H9 (cell line): ENCODE measurements around the gene TMTC1. TPM values are rescaled to one million over a fixed set of nuclear protein-coding genes. Genes with fewer than 3 reads are reported as not detected.

Experiments used
- DNase-seq: peaks from one replicate; pipeline ENCODE4 v3.0.0-alpha.2; 2017
- H2AFZ ChIP-seq: one replicate; pipeline ENCODE4 v1.6.1; 2013; ENCODE audit warnings: mild to moderate bottlenecking, low read length, control low read depth, moderate library complexity
- H2AK5ac ChIP-seq: 2 replicates; pipeline ENCODE4 v1.6.1; 2013; ENCODE audit warnings: low read length, control low read depth, mixed read lengths; ENCODE audit not compliant: insufficient read length
- H2BK120ac ChIP-seq: one replicate; pipeline ENCODE4 v1.6.1; 2013; ENCODE audit warnings: low read depth, mild to moderate bottlenecking, low read length, control low read depth, inconsistent platforms; ENCODE audit not compliant: poor library complexity, severe bottlenecking
- H2BK12ac ChIP-seq: 2 replicates; pipeline ENCODE4 v1.6.1; 2013; ENCODE audit warnings: low read length, control low read depth, mixed read lengths, low read depth; ENCODE audit not compliant: insufficient read length
- H2BK15ac ChIP-seq: 2 replicates; pipeline ENCODE4 v1.6.1; 2013; ENCODE audit warnings: low read depth, low read length, control low read depth
- H2BK20ac ChIP-seq: one replicate; pipeline ENCODE4 v1.6.1; 2013; ENCODE audit warnings: low read depth, mild to moderate bottlenecking, low read length, control low read depth, inconsistent platforms; ENCODE audit not compliant: poor library complexity, severe bottlenecking
- H2BK5ac ChIP-seq: 2 replicates; pipeline ENCODE4 v1.6.1; 2013; ENCODE audit warnings: low read length, control low read depth, mixed read lengths; ENCODE audit not compliant: insufficient read length
- H3K14ac ChIP-seq: 2 replicates; pipeline ENCODE4 v1.6.1; 2013; ENCODE audit warnings: low read length, control low read depth; ENCODE audit not compliant: insufficient read depth
- H3K18ac ChIP-seq: 2 replicates; pipeline ENCODE4 v1.6.1; 2013; ENCODE audit warnings: low read depth, mild to moderate bottlenecking, mixed read lengths, low read length, control low read depth; ENCODE audit not compliant: insufficient read length
- H3K23ac ChIP-seq: 2 replicates; pipeline ENCODE4 v1.6.1; 2013; ENCODE audit warnings: low read length, control low read depth, mixed read lengths, low read depth; ENCODE audit not compliant: insufficient read length
- H3K23me2 ChIP-seq: 2 replicates; pipeline ENCODE4 v1.6.1; 2013; ENCODE audit warnings: low read depth, mild to moderate bottlenecking, mixed read lengths, low read length, control low read depth; ENCODE audit not compliant: insufficient read length, poor library complexity, severe bottlenecking
- H3K27ac ChIP-seq: 2 replicates; pipeline ENCODE4 v1.5.1; 2013; ENCODE audit warnings: low read length, control low read depth, mixed read lengths, low read depth; ENCODE audit not compliant: insufficient read length
- H3K27me3 ChIP-seq: 2 replicates; pipeline ENCODE4 v1.6.1; 2013; ENCODE audit warnings: low read length, control low read depth, inconsistent platforms; ENCODE audit not compliant: insufficient read depth
- H3K4ac ChIP-seq: 2 replicates; pipeline ENCODE4 v1.6.1; 2013; ENCODE audit warnings: low read depth, mild to moderate bottlenecking, control low read depth, inconsistent platforms, low read length, moderate library complexity
- H3K4me1 ChIP-seq: 2 replicates; pipeline ENCODE4 v1.6.1; 2013; ENCODE audit warnings: low read length, control low read depth, inconsistent platforms; ENCODE audit not compliant: insufficient read depth
- H3K4me2 ChIP-seq: 2 replicates; pipeline ENCODE4 v1.6.1; 2013; ENCODE audit warnings: low read length, control low read depth, mixed read lengths; ENCODE audit not compliant: insufficient read length, insufficient read depth
- H3K56ac ChIP-seq: 2 replicates; pipeline ENCODE4 v1.6.1; 2013; ENCODE audit warnings: low read depth, mild to moderate bottlenecking, mixed read lengths, low read length, control low read depth; ENCODE audit not compliant: insufficient read length
- H3K79me1 ChIP-seq: 2 replicates; pipeline ENCODE4 v1.6.1; 2013; ENCODE audit warnings: low read depth, mild to moderate bottlenecking, moderate library complexity, low read length, control low read depth, inconsistent platforms; ENCODE audit not compliant: insufficient read depth, poor library complexity, severe bottlenecking
- H3K79me2 ChIP-seq: 2 replicates; pipeline ENCODE4 v1.6.1; 2013; ENCODE audit warnings: low read length, control low read depth, inconsistent platforms; ENCODE audit not compliant: insufficient read depth
- H3K9ac ChIP-seq: 2 replicates; pipeline ENCODE4 v1.6.1; 2013; ENCODE audit warnings: low read length, control low read depth, mixed read lengths; ENCODE audit not compliant: insufficient read length; ENCODE audit errors: extremely low read depth
- H3K9me3 ChIP-seq: one replicate; pipeline ENCODE4 v1.6.1; 2013; ENCODE audit warnings: low read depth, low read length, inconsistent platforms; ENCODE audit not compliant: control insufficient read depth
- H3T11ph ChIP-seq: one replicate; pipeline ENCODE4 v1.6.1; 2013; ENCODE audit warnings: mild to moderate bottlenecking, low read length, control low read depth, inconsistent platforms
- H4K20me1 ChIP-seq: one replicate; pipeline ENCODE4 v1.6.1; 2013; ENCODE audit not compliant: control insufficient read depth, insufficient read length, insufficient read depth
- H4K5ac ChIP-seq: 2 replicates; pipeline ENCODE4 v1.6.1; 2013; ENCODE audit warnings: low read depth, mild to moderate bottlenecking, mixed read lengths, low read length, control low read depth; ENCODE audit not compliant: insufficient read length
- H4K8ac ChIP-seq: replicated peaks from 2 replicates; pipeline ENCODE4 v1.6.1; 2013; ENCODE audit warnings: low read length, control low read depth, mixed read lengths, low read depth; ENCODE audit not compliant: insufficient read length
- H4K91ac ChIP-seq: 2 replicates; pipeline ENCODE4 v1.6.1; 2013; ENCODE audit warnings: low read depth, mild to moderate bottlenecking, moderate library complexity, mixed read lengths, low read length, control low read depth; ENCODE audit not compliant: insufficient read length
- H3K27ac Mint-ChIP-seq, 3 experiments: 2 replicates in 2 of 3; 3 replicates in 1 of 3; pipeline ENCODE4 v1.8.0; 2020 to 2021; ENCODE audit warnings: mixed read lengths in 3 of 3, mild to moderate bottlenecking in 1 of 3, moderate library complexity in 1 of 3
- H3K27me3 Mint-ChIP-seq: 2 replicates; pipeline ENCODE4 v1.8.0; 2021; ENCODE audit warnings: low read depth, mild to moderate bottlenecking, moderate library complexity, mixed read lengths
- H3K36me3 Mint-ChIP-seq, 3 experiments: 2 replicates in 2 of 3; 3 replicates in 1 of 3; pipeline ENCODE4 v1.8.0; 2020 to 2021; ENCODE audit warnings: low read depth in 3 of 3, mixed read lengths in 3 of 3; ENCODE audit not compliant: insufficient read depth in 1 of 3
- H3K4me1 Mint-ChIP-seq, 2 experiments: 2 replicates each; pipeline ENCODE4 v1.8.0; 2020; ENCODE audit warnings: mixed read lengths in 2 of 2
- H3K4me3 Mint-ChIP-seq, 2 experiments: 2 replicates in 1 of 2; 3 replicates in 1 of 2; pipeline ENCODE4 v1.8.0; 2020 to 2021; ENCODE audit warnings: mild to moderate bottlenecking in 2 of 2, mixed read lengths in 2 of 2, moderate library complexity in 1 of 2
- H3K9me3 Mint-ChIP-seq, 2 experiments: 2 replicates in 1 of 2; 3 replicates in 1 of 2; pipeline ENCODE4 v1.8.0; 2020; ENCODE audit warnings: mild to moderate bottlenecking in 2 of 2, mixed read lengths in 2 of 2, moderate library complexity in 1 of 2
- WGBS: extraction: QIAGEN DNeasy Blood & Tissue Kit; methylation state at CpG from one replicate; pipeline ENCODE4 v1.1.7; 2013; ENCODE audit warnings: missing lambda C conversion rate, low lambda C conversion rate, mixed read lengths; ENCODE audit not compliant: insufficient read length; ENCODE audit errors: extremely low coverage; 5-methylcytosine and 5-hydroxymethylcytosine counted together
- total RNA-seq: library from RNA; stranded (reverse); gene quantifications from 2 replicates; pipeline ENCODE4 v1.2.1, GENCODE V29; 2021
- TF ChIP-seq, protein P1 (sequence below): fragments of 200-600 bp; sonication (generic); conservative IDR thresholded peaks from 3 replicates; pipeline ENCODE4 v1.8.0; 2021; ENCODE audit warnings: antibody characterized with exemption, mild to moderate bottlenecking

TMTC1 gene
- total RNA-seq, 1 experiment from 2014 or later: 16.1 TPM

DNA sequence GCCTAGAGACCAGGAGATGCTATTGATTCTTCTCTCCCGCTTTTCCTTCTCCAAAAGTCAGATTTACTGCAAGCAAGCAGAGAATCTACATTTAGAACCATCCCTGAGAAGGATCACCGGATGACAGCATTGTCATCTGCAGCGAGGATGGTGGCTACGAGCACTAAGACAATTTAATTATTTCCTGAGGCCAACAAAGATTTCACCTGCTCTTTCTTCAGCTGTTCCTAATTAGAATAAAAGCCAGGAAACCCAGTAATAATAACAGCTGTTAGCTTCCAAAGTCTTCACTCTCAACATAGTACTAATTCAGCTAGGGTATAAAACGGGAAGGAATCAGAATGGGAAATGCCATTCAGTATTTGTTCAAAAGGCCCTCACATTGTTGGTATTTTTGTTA lies 53.3 kb downstream of the TMTC1 start:
- TF ChIP-seq, protein P1, sequence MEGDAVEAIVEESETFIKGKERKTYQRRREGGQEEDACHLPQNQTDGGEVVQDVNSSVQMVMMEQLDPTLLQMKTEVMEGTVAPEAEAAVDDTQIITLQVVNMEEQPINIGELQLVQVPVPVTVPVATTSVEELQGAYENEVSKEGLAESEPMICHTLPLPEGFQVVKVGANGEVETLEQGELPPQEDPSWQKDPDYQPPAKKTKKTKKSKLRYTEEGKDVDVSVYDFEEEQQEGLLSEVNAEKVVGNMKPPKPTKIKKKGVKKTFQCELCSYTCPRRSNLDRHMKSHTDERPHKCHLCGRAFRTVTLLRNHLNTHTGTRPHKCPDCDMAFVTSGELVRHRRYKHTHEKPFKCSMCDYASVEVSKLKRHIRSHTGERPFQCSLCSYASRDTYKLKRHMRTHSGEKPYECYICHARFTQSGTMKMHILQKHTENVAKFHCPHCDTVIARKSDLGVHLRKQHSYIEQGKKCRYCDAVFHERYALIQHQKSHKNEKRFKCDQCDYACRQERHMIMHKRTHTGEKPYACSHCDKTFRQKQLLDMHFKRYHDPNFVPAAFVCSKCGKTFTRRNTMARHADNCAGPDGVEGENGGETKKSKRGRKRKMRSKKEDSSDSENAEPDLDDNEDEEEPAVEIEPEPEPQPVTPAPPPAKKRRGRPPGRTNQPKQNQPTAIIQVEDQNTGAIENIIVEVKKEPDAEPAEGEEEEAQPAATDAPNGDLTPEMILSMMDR: no peak
- no peak overlapping the region for H3K27ac ChIP-seq
- no peak overlapping the region for H4K91ac ChIP-seq
- Mint-ChIP-seq H3K4me3 (no peak overlapping the region), H3K36me3 (peaks cover 0 to 3% (median 1%) of the 10 kb centered on the region in 3 experiments; a peak in 5 of 7 replicates), H3K27me3 (peaks cover 3% of the 10 kb centered on the region), H3K4me1 (peaks cover 5 to 16% of the 10 kb centered on the region in 2 experiments; a peak in 2 of 4 replicates), H3K27ac (no peak overlapping the region), H3K9me3 (no peaks in the 10 kb centered on the region)
- H3K56ac ChIP-seq: no peak overlapping the region
- H3K9ac ChIP-seq: no peak overlapping the region
- H3K23me2 ChIP-seq: no peaks in the 10 kb centered on the region
- H2BK5ac ChIP-seq: no peak overlapping the region
- H2AK5ac ChIP-seq: no peak overlapping the region
- H2BK20ac ChIP-seq: no peak overlapping the region
- H3K4me1 ChIP-seq: no peaks in the 10 kb centered on the region; the same call in 1 of the 2 replicates
- H4K20me1 ChIP-seq: no peaks in the 10 kb centered on the region
- no peak overlapping the region for H4K8ac ChIP-seq
- no peak overlapping the region for H3K23ac ChIP-seq
- no peaks in the 10 kb centered on the region for H3K27me3 ChIP-seq
- no peak overlapping the region for H2AFZ ChIP-seq
- no peak overlapping the region for H3T11ph ChIP-seq
- H3K79me2 ChIP-seq: no peaks in the 10 kb centered on the region
- no peak overlapping the region for H4K5ac ChIP-seq
- H3K14ac ChIP-seq: no peak overlapping the region
- no CpG with 5 or more reads among the region's 5 CpGs for WGBS
- H2BK120ac ChIP-seq: no peak overlapping the region
- no peaks in the 10 kb centered on the region for H3K9me3 ChIP-seq
- H3K79me1 ChIP-seq: no peaks in the 10 kb centered on the region
- no peak overlapping the region for H3K18ac ChIP-seq
- no peak overlapping the region for H2BK15ac ChIP-seq
- DNase-seq: no peak
- no peak overlapping the region for H2BK12ac ChIP-seq
- no peak overlapping the region for H3K4ac ChIP-seq
- no peak overlapping the region for H3K4me2 ChIP-seq
